ENCODE data around the gene SRC.

Gene SRC

DNA sequence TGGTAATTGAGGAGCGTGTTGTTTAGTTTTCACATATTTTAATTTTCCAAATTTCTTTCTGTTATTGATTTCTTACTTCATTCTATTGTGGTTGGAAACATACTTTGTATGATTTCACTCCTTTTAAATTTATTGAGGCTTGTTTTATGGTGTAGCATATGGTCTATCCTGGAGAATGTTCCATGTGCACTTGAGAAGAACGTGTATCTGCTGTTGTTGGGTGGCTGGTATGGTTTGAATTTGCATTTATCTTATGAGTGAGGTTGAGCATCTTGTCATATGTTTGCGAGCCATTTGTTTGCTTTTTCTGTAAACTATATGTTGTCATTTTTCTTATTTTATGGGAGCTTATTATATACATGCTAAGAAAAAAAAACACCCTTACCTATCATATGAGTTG, 26.5 kb downstream of the SRC start:
- Histone ChIP-seq H3K79me2 (ENCODE audit: insufficient read depth, low read depth) (no peaks in the 10 kb centered on the region), H3K27ac (no peak overlapping the region), H3K36me3 (ENCODE audit: insufficient read depth) (no peaks in the 10 kb centered on the region), H3K27me3 (ENCODE audit: insufficient read depth, low read depth) (no peaks in the 10 kb centered on the region), H3K4me2 (no peak overlapping the region), H4K20me1 (ENCODE audit: insufficient read depth) (no peaks in the 10 kb centered on the region), H2AFZ (ENCODE audit: low read depth) (no peak overlapping the region), H3K4me1 (ENCODE audit: low read depth, poor library complexity, severe bottlenecking) (no peaks in the 10 kb centered on the region), H3K4me3 (IDR thresholded peaks at IDR 0.05; ENCODE audit: insufficient read depth, low read depth, low read length) (no peak overlapping the region), H3K9ac (no peak overlapping the region)
- TF ChIP-seq, protein P1, sequence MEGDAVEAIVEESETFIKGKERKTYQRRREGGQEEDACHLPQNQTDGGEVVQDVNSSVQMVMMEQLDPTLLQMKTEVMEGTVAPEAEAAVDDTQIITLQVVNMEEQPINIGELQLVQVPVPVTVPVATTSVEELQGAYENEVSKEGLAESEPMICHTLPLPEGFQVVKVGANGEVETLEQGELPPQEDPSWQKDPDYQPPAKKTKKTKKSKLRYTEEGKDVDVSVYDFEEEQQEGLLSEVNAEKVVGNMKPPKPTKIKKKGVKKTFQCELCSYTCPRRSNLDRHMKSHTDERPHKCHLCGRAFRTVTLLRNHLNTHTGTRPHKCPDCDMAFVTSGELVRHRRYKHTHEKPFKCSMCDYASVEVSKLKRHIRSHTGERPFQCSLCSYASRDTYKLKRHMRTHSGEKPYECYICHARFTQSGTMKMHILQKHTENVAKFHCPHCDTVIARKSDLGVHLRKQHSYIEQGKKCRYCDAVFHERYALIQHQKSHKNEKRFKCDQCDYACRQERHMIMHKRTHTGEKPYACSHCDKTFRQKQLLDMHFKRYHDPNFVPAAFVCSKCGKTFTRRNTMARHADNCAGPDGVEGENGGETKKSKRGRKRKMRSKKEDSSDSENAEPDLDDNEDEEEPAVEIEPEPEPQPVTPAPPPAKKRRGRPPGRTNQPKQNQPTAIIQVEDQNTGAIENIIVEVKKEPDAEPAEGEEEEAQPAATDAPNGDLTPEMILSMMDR (conservative IDR thresholded peaks at IDR 0.05; ENCODE audit: low read depth, low read length) = no peak

DNA sequence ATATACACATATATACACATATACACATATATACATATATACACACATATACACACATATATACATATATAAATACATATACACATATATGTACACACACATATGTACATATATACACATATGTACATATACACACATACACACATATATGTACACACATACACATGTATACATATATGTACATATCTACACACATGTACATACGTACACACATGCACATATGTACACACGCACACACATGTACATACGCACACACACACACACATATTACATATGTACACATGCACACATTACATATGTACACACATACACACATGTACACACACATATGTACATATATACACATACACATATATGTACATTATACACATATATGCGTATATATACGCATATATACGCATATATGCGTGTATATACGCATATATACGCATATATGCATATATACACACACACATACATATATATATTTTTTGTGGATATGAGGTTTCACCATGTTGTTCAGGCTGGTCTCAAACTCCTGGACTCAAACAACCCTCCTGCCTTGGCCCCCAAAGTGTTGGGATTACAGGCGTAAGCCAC, 27.2 kb downstream of the SRC start:
- H4K20me1 ChIP-seq (ENCODE audit: insufficient read depth) = no peaks in the 10 kb centered on the region
- TF ChIP-seq, protein P1 (conservative IDR thresholded peaks at IDR 0.05; ENCODE audit: low read depth, low read length) = no peak
- H3K36me3 ChIP-seq (ENCODE audit: insufficient read depth) = no peaks in the 10 kb centered on the region
- no peak overlapping the region for H3K27ac ChIP-seq
- H3K9ac ChIP-seq = no peak overlapping the region
- H3K4me1 ChIP-seq (ENCODE audit: low read depth, poor library complexity, severe bottlenecking) = no peaks in the 10 kb centered on the region
- H3K4me2 ChIP-seq = no peak overlapping the region
- no peak overlapping the region for H2AFZ ChIP-seq (ENCODE audit: low read depth)
- no peak overlapping the region for H3K4me3 ChIP-seq (IDR thresholded peaks at IDR 0.05; ENCODE audit: insufficient read depth, low read depth, low read length)
- H3K27me3 ChIP-seq (ENCODE audit: insufficient read depth, low read depth) = no peaks in the 10 kb centered on the region
- no peaks in the 10 kb centered on the region for H3K79me2 ChIP-seq (ENCODE audit: insufficient read depth, low read depth)

DNA sequence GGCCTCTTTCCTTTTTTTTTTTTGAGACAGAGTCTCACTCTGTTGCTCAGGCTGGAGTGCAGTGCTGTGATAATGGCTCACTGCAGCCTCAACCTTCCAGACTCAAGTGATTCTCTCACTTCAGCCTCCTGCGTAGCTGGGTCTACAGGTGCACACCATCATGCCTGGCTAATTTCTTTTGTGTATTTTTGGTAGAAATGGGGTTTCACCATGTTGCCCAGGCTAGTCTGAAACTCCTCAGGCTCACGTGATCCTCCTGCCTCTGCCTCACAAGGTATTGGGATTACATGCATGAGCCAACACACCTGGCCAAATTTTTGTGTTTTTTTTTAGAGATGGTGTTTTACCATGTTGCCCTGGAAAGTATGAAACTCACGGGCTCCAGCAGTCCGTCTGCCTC, 29.3 kb downstream of the SRC start:
- no peaks in the 10 kb centered on the region for H3K27me3 ChIP-seq (ENCODE audit: insufficient read depth, low read depth)
- no peaks in the 10 kb centered on the region for H4K20me1 ChIP-seq (ENCODE audit: insufficient read depth)
- H3K4me3 ChIP-seq (IDR thresholded peaks at IDR 0.05; ENCODE audit: insufficient read depth, low read depth, low read length) = no peak overlapping the region
- no peaks in the 10 kb centered on the region for H3K36me3 ChIP-seq (ENCODE audit: insufficient read depth)
- H3K4me1 ChIP-seq (ENCODE audit: low read depth, poor library complexity, severe bottlenecking) = no peaks in the 10 kb centered on the region
- H3K9ac ChIP-seq = no peak overlapping the region
- H2AFZ ChIP-seq (ENCODE audit: low read depth) = no peak overlapping the region
- no peak overlapping the region for H3K4me2 ChIP-seq
- no peak overlapping the region for H3K27ac ChIP-seq
- no peaks in the 10 kb centered on the region for H3K79me2 ChIP-seq (ENCODE audit: insufficient read depth, low read depth)
- TF ChIP-seq, protein P1 (conservative IDR thresholded peaks at IDR 0.05; ENCODE audit: low read depth, low read length) = no peak

DNA sequence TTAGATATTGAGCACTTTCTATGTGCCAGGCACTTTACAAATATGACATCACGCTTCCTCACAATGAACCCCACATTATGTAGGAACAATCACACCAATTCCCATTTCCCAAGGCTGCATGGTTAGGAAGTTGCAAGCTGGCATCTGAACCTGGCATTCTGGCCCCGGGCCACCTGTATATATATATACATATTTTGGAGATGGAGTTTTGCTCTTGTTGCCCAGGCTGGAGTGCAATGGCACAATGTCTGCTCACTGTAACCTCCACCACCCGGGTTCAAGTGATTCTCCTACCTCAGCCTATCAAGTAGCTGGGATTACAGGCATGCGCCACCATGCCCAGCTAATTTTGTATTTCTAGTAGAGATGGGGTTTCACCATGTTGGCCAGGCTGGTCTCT, 30.4 kb downstream of the SRC start:
- Histone ChIP-seq H3K4me1 (ENCODE audit: low read depth, poor library complexity, severe bottlenecking) (no peaks in the 10 kb centered on the region), H3K79me2 (ENCODE audit: insufficient read depth, low read depth) (no peaks in the 10 kb centered on the region), H3K27me3 (ENCODE audit: insufficient read depth, low read depth) (no peaks in the 10 kb centered on the region), H4K20me1 (ENCODE audit: insufficient read depth) (no peaks in the 10 kb centered on the region), H3K4me2 (no peak overlapping the region), H2AFZ (ENCODE audit: low read depth) (no peak overlapping the region), H3K36me3 (ENCODE audit: insufficient read depth) (no peaks in the 10 kb centered on the region), H3K4me3 (IDR thresholded peaks at IDR 0.05; ENCODE audit: insufficient read depth, low read depth, low read length) (no peak overlapping the region), H3K27ac (no peak overlapping the region), H3K9ac (no peak overlapping the region)
- TF ChIP-seq, protein P1 (conservative IDR thresholded peaks at IDR 0.05; ENCODE audit: low read depth, low read length) = no peak

Data from KMS-11 (cell line).